Skeletal muscle tissue (tissue), 4 donors: ENCODE data around the gene KIAA0930. TPM values are rescaled to one million over a fixed set of nuclear protein-coding genes. Genes with fewer than 3 reads are reported as not detected.

ENCODE experiments used
- H3K27ac ChIP-seq: one replicate; pipeline ENCODE4 v1.7.0; 2013; ENCODE audit warnings: mild to moderate bottlenecking, low read depth, low read length, inconsistent platforms
- H3K27me3 ChIP-seq, 3 donors: one replicate each; pipeline ENCODE4 v1.7.0; 2013; ENCODE audit warnings: low read length in 3 of 3; ENCODE audit not compliant: control insufficient read depth in 3 of 3, insufficient read depth in 3 of 3
- H3K36me3 ChIP-seq, 3 donors: one replicate each; pipeline ENCODE4 v1.7.0; 2013; ENCODE audit warnings: low read length in 3 of 3; ENCODE audit not compliant: control insufficient read depth in 3 of 3, insufficient read depth in 3 of 3
- H3K4me1 ChIP-seq, 3 donors: one replicate each; pipeline ENCODE4 v1.7.0; 2013; ENCODE audit warnings: low read length in 3 of 3, mild to moderate bottlenecking in 3 of 3; ENCODE audit not compliant: control insufficient read depth in 3 of 3, insufficient read depth in 3 of 3
- H3K4me3 ChIP-seq, 3 donors: one replicate each; pipeline ENCODE4 v1.7.0; 2013; ENCODE audit warnings: low read length in 3 of 3
- H3K9ac ChIP-seq, 3 donors: one replicate each; pipeline ENCODE4 v1.7.0; 2013; ENCODE audit warnings: low read length in 3 of 3, mild to moderate bottlenecking in 3 of 3, moderate library complexity in 2 of 3, low read depth in 1 of 3
- H3K9me3 ChIP-seq, 3 donors: one replicate each; pipeline ENCODE4 v1.7.0; 2013; ENCODE audit warnings: low read length in 3 of 3; ENCODE audit not compliant: control insufficient read depth in 3 of 3
- total RNA-seq: library from RNA; depleted of rRNA; stranded (reverse); fragments of >200 nt; gene quantifications from one replicate; pipeline ENCODE4 v1.2.3, GENCODE V29; 2014
- donor health status: Osteomylitis.

The KIAA0930 gene
- total RNA-seq, 1 donor from 2014 or later: 6.8 TPM

GRCh38 chr22:45185718-45186514 lies 54.8 kb downstream of the KIAA0930 start:
- Histone ChIP-seq H3K4me3 (no peak overlapping the region), H3K27ac (no peak overlapping the region), H3K9ac (no peak overlapping the region), H3K36me3 (peaks cover 23 to 40% (median 38%) of the 10 kb centered on the region in 3 donors), H3K9me3 (no peaks in the 10 kb centered on the region), H3K27me3 (no peaks in the 10 kb centered on the region), H3K4me1 (no peaks in the 10 kb centered on the region)

- no peak overlapping the region for H3K9ac ChIP-seq
These were observed 56.7 kb downstream of the KIAA0930 start for GRCh38 chr22:45183974-45184373.

GRCh38 chr22:45181766-45182165 lies 58.9 kb downstream of the KIAA0930 start:
- Histone ChIP-seq H3K4me3 (no peak overlapping the region), H3K4me1 (no peaks in the 10 kb centered on the region), H3K36me3 (peaks cover 37 to 63% (median 62%) of the 10 kb centered on the region in 3 donors), H3K9ac (no peak overlapping the region), H3K27ac (no peak overlapping the region), H3K27me3 (no peaks in the 10 kb centered on the region), H3K9me3 (no peaks in the 10 kb centered on the region)

More at GRCh38 chr22:45183974-45184373, 56.7 kb downstream of the KIAA0930 start:
- Histone ChIP-seq H3K36me3 (peaks cover 29 to 54% (median 54%) of the 10 kb centered on the region in 3 donors), H3K27ac (no peak overlapping the region), H3K9me3 (no peaks in the 10 kb centered on the region), H3K4me1 (no peaks in the 10 kb centered on the region), H3K4me3 (no peak overlapping the region), H3K27me3 (no peaks in the 10 kb centered on the region)

GRCh38 chr22:45181240-45181639 lies 59.5 kb downstream of the KIAA0930 start:
- no peaks in the 10 kb centered on the region for H3K9me3 ChIP-seq
- H3K27me3 ChIP-seq: no peaks in the 10 kb centered on the region
- no peaks in the 10 kb centered on the region for H3K4me1 ChIP-seq
- no peak overlapping the region for H3K9ac ChIP-seq
- no peak overlapping the region for H3K27ac ChIP-seq
- H3K4me3 ChIP-seq: no peak overlapping the region
- peaks cover 37 to 66% (median 61%) of the 10 kb centered on the region in 3 donors for H3K36me3 ChIP-seq

- Histone ChIP-seq H3K27ac (no peak overlapping the region), H3K9ac (no peak overlapping the region), H3K4me3 (no peak overlapping the region), H3K27me3 (no peaks in the 10 kb centered on the region), H3K36me3 (peaks cover 34 to 65% (median 51%) of the 10 kb centered on the region in 3 donors), H3K9me3 (no peaks in the 10 kb centered on the region), H3K4me1 (no peaks in the 10 kb centered on the region)
These were observed 60.5 kb downstream of the KIAA0930 start for GRCh38 chr22:45180146-45180679.

- Histone ChIP-seq H3K9ac (no peak overlapping the region), H3K27ac (no peak overlapping the region), H3K36me3 (peaks cover 34 to 59% (median 44%) of the 10 kb centered on the region in 3 donors), H3K4me3 (no peak overlapping the region), H3K27me3 (no peaks in the 10 kb centered on the region), H3K4me1 (no peaks in the 10 kb centered on the region), H3K9me3 (no peaks in the 10 kb centered on the region)
These were observed 61.2 kb downstream of the KIAA0930 start for GRCh38 chr22:45179276-45180049.

- Histone ChIP-seq H3K9ac (no peak overlapping the region), H3K27me3 (no peaks in the 10 kb centered on the region), H3K36me3 (peaks cover 55 to 68% (median 59%) of the 10 kb centered on the region in 3 donors), H3K9me3 (no peaks in the 10 kb centered on the region), H3K27ac (no peak overlapping the region), H3K4me1 (no peaks in the 10 kb centered on the region), H3K4me3 (no peak overlapping the region)
These were observed 67.7 kb downstream of the KIAA0930 start for GRCh38 chr22:45172881-45173585.

GRCh38 chr22:45171830-45172229 lies 68.9 kb downstream of the KIAA0930 start:
- Histone ChIP-seq H3K36me3 (peaks cover 47 to 62% (median 50%) of the 10 kb centered on the region in 3 donors), H3K9ac (no peak overlapping the region), H3K4me1 (peaks cover 0 to 4% (median 3%) of the 10 kb centered on the region in 3 donors), H3K27me3 (no peaks in the 10 kb centered on the region), H3K4me3 (no peak overlapping the region), H3K27ac (no peak overlapping the region), H3K9me3 (no peaks in the 10 kb centered on the region)

GRCh38 chr22:45169591-45170466 lies 70.9 kb downstream of the KIAA0930 start:
- no peaks in the 10 kb centered on the region for H3K9me3 ChIP-seq
- no peaks in the 10 kb centered on the region for H3K27me3 ChIP-seq
- no peak overlapping the region for H3K27ac ChIP-seq
- peaks cover 40 to 52% (median 50%) of the 10 kb centered on the region in 3 donors for H3K36me3 ChIP-seq
- H3K4me1 ChIP-seq: peaks cover 3 to 13% (median 10%) of the 10 kb centered on the region in 3 donors
- no peak overlapping the region for H3K9ac ChIP-seq
- H3K4me3 ChIP-seq: no peak overlapping the region
